Duodenal mucosa (tissue), 2 donors: ENCODE measurements around the gene ZP3.
"Not testable (repeated sequence)": the region's sequence is repeated elsewhere in the genome, so short reads cannot be mapped to it uniquely, and the experiment has no call there.

ENCODE experiments used
- H3K27ac ChIP-seq: one replicate; pipeline ENCODE4 v1.7.0; 2013; ENCODE audit warnings: low read depth, low read length
- H3K27me3 ChIP-seq, 2 donors: one replicate each; pipeline ENCODE4 v1.7.0; 2013; ENCODE audit warnings: low read length in 2 of 2, control low read depth in 1 of 2; ENCODE audit not compliant: insufficient read depth in 2 of 2, control insufficient read depth in 1 of 2
- H3K36me3 ChIP-seq, 2 donors: one replicate each; pipeline ENCODE4 v1.7.0; 2013; ENCODE audit warnings: low read length in 2 of 2, control low read depth in 1 of 2; ENCODE audit not compliant: insufficient read depth in 2 of 2, control insufficient read depth in 1 of 2
- H3K4me1 ChIP-seq, 2 donors: one replicate each; pipeline ENCODE4 v1.7.0; 2013; ENCODE audit warnings: low read length in 2 of 2, control low read depth in 1 of 2; ENCODE audit not compliant: insufficient read depth in 2 of 2, control insufficient read depth in 1 of 2
- H3K4me3 ChIP-seq, 2 donors: one replicate each; pipeline ENCODE4 v1.7.0; 2013; ENCODE audit warnings: low read length in 2 of 2, low read depth in 1 of 2
- H3K9ac ChIP-seq, 2 donors: one replicate each; pipeline ENCODE4 v1.7.0; 2013; ENCODE audit warnings: low read length in 2 of 2, low read depth in 1 of 2
- H3K9me3 ChIP-seq, 2 donors: one replicate each; pipeline ENCODE4 v1.7.0; 2013; ENCODE audit warnings: low read length in 2 of 2, control low read depth in 1 of 2; ENCODE audit not compliant: control insufficient read depth in 1 of 2

Gene ZP3

GRCh38 chr7:76440404-76440803, 15.7 kb downstream of the ZP3 start:
- not testable (repeated sequence) for H3K9me3 ChIP-seq, H3K36me3 ChIP-seq, H3K27me3 ChIP-seq, H3K9ac ChIP-seq, H3K4me3 ChIP-seq, H3K4me1 ChIP-seq, H3K27ac ChIP-seq

DNA sequence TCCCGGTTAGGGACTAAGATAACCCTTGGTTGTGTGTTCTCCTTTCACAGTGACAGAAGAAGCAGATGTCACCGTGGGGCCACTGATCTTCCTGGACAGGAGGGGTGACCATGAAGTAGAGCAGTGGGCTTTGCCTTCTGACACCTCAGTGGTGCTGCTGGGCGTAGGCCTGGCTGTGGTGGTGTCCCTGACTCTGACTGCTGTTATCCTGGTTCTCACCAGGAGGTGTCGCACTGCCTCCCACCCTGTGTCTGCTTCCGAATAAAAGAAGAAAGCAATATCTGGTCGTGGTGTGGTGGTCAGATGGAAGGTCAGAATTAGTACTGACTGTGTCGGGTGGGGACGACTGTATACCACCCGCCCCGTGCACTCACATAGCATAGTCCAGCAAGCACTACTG, 17.0 kb downstream of the ZP3 start:
- not testable (repeated sequence) for H3K9me3 ChIP-seq, H3K36me3 ChIP-seq, H3K4me3 ChIP-seq, H3K27ac ChIP-seq, H3K27me3 ChIP-seq, H3K4me1 ChIP-seq, H3K9ac ChIP-seq

DNA sequence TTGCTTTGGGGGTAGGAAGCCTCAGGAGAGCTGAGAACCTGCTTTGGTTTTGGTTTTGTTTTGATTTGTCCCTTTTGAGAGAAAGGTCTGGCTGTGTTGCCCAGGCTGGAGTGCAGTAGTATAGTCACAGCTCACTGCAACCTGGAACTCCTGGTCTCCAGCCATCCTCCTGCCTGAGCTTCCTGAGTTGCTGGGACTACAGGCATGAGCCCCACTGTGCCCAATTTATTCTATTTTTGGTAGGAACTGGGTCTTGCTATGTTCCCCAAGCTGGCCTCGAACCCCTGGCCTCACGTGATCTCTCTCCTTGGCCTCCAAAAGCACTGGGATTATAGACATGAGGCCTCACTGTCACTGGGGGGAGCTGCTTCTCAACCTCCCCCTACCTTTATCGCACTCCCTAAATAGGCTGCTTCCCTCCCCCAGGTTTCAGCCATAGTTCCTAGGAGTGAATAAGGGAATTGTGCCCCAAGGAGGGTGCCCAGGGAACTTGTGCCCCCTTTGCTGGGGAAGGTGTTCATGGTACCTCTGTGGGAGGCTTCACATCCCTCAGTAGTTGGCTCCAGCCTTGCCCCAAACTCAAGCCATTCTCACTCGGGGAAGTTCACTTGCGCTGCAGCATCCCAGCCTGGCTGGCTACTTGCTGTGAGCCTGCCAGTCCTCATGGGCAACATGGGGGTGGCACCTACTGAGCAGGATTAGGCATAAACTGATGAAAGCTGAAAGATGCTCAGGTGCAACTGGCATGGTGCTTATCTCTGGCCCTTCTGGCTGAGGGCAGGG, 18.1 kb downstream of the ZP3 start:
- not testable (repeated sequence) for H3K36me3 ChIP-seq, H3K9ac ChIP-seq, H3K27ac ChIP-seq, H3K27me3 ChIP-seq, H3K4me1 ChIP-seq, H3K9me3 ChIP-seq, H3K4me3 ChIP-seq

DNA sequence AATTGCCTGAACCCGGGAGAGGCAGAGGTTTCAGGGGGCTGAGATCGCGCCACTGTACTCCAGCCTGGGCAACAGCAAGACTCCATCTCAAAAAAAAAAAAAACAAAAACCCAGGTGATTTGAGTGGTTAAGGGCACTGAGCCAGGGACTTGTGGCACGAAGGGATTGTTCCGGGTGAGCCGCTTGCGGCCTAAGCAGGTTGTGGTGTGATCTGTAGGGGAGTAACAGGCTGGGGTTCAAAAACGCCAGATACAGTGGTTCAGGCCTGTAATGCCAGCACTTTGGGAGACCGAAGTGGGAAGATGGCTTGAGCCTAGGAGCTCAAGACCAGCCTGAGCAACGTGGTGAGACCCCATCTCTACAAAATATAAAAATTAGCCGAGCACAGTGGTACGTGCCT, 19.1 kb downstream of the ZP3 start:
- H3K36me3 ChIP-seq, H3K9ac ChIP-seq, H3K27me3 ChIP-seq, H3K27ac ChIP-seq, H3K4me3 ChIP-seq, H3K4me1 ChIP-seq, H3K9me3 ChIP-seq: not testable (repeated sequence)

DNA sequence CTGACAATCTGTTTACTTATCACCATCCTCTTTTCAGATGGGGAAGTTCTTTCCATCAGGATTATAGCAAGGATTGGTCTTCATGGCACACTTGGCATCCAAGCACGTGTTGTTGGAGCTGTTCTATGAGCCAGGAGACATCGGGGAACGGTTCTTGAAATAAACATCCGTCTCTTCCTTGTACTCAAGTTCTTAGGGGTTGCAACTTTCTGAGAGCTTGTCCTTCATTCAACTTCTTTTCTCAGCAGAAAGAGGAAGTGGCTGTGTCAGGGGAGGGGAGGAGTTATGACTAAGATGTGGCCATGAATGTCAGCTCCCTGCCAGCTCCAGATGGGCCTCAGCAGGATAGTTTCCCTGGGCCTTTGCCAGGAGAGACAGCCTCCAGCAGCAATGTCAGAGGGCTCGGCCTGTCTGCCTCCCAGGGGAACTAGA, 20.8 kb downstream of the ZP3 start:
- H3K36me3 ChIP-seq, H3K9me3 ChIP-seq, H3K4me1 ChIP-seq, H3K9ac ChIP-seq, H3K27me3 ChIP-seq, H3K4me3 ChIP-seq, H3K27ac ChIP-seq: not testable (repeated sequence)

GRCh38 chr7:76457017-76457416, 32.3 kb downstream of the ZP3 start:
- not testable (repeated sequence) for H3K9me3 ChIP-seq, H3K27ac ChIP-seq, H3K4me3 ChIP-seq, H3K27me3 ChIP-seq, H3K9ac ChIP-seq, H3K4me1 ChIP-seq, H3K36me3 ChIP-seq

DNA sequence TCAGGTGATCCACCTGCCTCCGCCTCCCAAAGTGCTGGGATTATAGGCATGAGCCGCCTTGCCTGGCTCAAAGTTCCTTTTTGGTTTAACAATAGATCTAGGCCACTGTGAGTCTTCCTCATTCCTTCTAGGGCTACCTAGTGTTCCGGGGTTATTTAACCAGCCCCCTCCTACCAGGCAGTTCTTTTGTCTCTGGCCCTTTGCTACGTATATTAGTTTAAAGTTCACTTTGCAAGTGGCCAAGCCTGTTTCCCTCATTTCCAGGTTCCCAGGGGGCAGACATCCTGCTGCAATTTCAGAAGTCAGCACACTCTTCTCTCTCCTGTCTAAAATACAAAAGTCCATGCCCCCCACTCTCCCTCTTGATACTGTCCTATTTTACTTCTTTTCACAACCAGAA, 33.8 kb downstream of the ZP3 start:
- H3K9me3 ChIP-seq, H3K27ac ChIP-seq, H3K36me3 ChIP-seq, H3K4me1 ChIP-seq, H3K27me3 ChIP-seq, H3K4me3 ChIP-seq, H3K9ac ChIP-seq: not testable (repeated sequence)

- H3K27me3 ChIP-seq: not testable (repeated sequence)
Measured at GRCh38 chr7:76460767-76461166, 36.0 kb downstream of the ZP3 start.

DNA sequence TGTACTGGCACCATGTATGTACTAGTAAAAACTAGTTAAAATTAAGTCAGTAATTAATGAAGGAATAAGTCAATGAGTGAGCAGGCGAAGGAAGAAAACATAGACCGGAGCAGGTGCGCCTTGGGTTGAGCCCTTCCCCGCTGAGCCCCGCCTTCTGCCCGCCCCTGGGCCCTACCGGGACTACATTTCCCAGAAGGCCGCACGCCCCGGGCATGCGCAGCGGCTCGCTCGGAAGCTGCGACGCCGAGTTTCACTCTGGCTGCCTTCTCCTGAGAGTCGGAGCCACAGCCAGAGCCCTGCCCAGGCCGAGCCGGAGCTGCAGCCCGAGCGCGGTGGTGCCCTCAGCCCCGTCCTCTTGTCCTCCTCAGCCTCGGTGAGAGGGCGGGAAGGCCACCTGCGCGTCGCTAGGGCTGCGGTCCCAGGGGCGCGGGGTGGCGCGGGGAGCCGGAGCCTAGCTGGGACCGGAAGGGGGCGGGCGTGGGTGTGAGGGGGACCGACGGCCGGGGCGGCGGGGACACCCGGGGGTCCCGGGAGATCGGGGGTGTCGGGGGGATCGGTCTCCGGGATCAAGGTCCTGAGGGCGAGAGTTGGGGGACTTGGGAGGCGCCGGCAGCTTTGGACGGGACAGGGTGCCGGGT, 36.8 kb downstream of the ZP3 start, which contains the start of gene DTX2:
Gene DTX2 (plus strand): TSS at position 246 of the 638 bp plus-strand sequence. CDS start 18,801 bp downstream, outside the sequence.
- not testable (repeated sequence) for H3K9me3 ChIP-seq, H3K27me3 ChIP-seq, H3K36me3 ChIP-seq, H3K4me3 ChIP-seq, H3K4me1 ChIP-seq, H3K9ac ChIP-seq
- H3K27ac ChIP-seq: peak within 1 kb of the TSS; percentile 56

More at GRCh38 chr7:76460767-76461166, 36.0 kb downstream of the ZP3 start:
- H3K36me3 ChIP-seq, H3K4me1 ChIP-seq, H3K9me3 ChIP-seq, H3K4me3 ChIP-seq, H3K9ac ChIP-seq, H3K27ac ChIP-seq: not testable (repeated sequence)

DNA sequence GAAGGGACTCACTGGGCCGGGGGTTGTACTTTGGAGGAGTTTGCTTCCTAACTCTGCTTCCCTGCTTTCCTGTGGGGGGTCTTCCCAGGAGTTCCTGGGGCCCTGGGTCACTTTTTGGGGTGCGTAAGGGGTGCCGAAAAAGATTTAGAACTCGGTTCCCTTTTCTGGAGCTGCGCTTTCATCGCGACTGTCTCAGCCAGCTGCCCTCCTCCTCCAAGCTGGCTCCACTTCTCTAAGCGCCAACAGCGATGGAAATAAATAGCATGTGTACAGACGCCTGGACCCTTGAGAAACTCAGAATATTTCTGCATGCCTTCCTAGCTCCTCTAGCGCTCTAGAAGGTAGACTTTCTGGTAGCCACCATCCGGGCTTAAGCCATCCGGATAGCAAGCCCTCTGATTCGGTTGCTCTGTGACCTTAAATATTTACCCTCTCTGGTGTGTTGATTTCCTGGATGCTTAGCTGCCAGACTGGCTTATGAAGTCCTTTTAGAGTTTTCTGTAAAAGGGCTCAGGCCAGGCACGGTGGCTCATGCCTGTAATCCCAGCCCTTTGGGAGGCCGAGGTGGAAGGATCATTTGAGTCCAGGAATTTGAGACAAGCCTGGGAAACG, 37.6 kb downstream of the ZP3 start:
- not testable (repeated sequence) for H3K9me3 ChIP-seq, H3K27me3 ChIP-seq, H3K27ac ChIP-seq, H3K4me3 ChIP-seq, H3K36me3 ChIP-seq, H3K4me1 ChIP-seq, H3K9ac ChIP-seq
